RPMI8226 (cell line): Measurements from ENCODE around the gene MIGA2.
"Not testable (repeated sequence)": the region's sequence is repeated elsewhere in the genome, so short reads cannot be mapped to it uniquely, and the experiment has no call there.

ENCODE experiments used
- DNase-seq: peaks from one replicate; pipeline ENCODE4 v3.0.0-alpha.2; 2015

The MIGA2 gene

GRCh38 chr9:129036241-129036922 is at the start of gene MIGA2:
TSS of gene MIGA2 (plus strand) at chr9:129036626. CDS start at chr9:129040595, 3,969 bp downstream.
- peak; percentile 100 for DNase-seq

- DNase-seq = no peak
Measured at GRCh38 chr9:128986671-128987070, 49.8 kb upstream of the MIGA2 start.

- DNase-seq = no peak
Measured at GRCh38 chr9:128987805-128988204, 48.6 kb upstream of the MIGA2 start.

DNA sequence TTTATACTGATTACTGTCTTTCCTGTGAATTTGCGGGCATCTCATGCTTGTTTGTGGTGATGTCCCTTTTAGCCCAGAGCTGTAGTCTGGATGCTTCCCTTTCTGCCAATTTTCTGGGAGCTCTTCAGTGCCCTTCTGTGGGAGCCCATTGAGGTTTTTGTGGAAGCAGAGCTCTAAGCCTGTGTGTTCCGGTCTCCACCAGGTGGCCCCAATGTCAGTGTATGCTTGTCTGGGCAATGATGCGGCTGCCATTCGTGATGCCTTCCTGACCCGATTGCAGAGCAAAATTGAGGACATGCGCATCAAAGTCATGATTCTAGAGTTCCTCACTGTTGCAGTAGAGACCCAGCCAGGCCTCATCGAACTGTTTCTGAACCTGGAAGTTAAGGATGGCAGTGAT is 43.4 kb upstream of the MIGA2 start:
- peak; percentile 37 for DNase-seq

DNA sequence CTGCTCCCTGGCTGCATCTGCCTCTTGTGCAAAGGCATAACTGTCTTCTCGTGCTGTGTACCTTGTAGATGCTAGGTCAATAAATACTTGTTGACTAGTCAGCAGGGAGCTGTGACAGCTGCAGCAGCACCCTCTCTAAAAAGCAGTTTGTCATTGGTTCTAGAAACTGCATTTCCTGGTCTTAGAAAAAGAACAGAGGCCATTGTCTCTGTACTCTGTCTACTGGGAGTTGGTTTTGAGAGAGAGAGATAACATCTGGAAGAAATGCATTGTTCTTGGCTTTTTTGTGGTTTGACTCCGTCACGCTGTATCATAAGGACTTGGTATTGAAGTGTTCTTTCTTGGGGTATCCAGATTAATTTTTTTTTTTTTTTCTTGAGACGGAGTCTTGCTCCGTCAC is 40.6 kb upstream of the MIGA2 start:
- DNase-seq = no peak

DNA sequence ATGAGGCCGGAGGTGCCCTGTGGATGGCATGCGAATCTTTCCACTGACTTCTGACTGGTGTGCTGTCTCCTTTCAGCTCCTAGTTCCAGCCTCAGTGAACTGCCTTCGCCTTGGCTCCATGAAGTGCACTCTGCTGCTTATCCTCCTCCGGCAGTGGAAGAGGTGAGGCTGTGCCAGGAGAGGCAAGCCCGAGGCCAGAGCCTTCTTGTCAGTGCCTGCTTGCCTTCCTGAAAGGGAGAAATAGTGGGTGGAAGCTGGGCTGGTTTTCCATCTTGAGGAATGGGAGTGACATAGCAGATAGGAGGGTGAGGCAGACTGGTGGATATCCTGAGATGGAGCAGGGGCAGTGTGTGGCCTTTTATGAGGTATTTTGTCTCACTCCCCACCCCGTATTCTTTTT is 38.0 kb upstream of the MIGA2 start:
- DNase-seq = no peak

- no peak for DNase-seq
Measured at GRCh38 chr9:128999581-129000206, 36.7 kb upstream of the MIGA2 start.

DNA sequence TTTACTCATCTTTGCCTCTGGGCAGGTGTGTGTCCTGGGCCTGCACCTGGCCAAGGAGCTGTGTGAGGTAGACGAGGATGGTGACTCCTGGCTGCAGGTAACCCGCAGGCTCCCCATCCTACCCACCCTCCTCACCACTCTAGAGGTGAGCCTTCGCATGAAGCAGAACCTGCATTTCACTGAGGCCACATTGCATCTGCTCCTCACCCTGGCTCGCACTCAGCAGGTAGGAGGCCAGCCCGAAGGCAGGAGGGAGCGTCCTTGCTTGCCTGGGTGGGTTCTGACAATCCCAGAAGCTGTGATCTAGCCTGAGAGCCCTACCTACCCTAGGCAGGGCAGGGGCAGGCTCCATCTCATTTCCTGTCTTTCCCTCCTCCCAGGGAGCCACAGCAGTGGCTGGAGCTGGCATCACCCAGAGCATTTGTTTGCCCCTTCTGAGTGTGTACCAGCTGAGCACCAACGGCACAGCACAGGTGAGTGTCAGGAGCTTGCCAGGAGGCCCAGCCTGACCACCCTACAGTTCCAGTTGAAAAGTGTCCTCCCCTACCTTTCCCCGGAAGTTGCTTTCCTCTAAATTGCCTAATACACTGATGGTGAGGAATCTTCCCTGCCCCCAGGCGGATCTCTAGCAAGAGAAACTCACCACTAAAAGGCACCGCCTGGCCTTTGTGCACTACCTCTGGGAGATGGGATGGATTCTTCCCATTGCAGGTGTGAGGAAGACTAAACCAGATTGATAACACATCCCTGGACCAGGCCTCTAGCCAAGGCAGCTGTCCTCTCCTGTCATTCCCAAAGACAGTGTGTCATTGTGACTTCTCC is 34.7 kb upstream of the MIGA2 start:
- DNase-seq = no peak

DNA sequence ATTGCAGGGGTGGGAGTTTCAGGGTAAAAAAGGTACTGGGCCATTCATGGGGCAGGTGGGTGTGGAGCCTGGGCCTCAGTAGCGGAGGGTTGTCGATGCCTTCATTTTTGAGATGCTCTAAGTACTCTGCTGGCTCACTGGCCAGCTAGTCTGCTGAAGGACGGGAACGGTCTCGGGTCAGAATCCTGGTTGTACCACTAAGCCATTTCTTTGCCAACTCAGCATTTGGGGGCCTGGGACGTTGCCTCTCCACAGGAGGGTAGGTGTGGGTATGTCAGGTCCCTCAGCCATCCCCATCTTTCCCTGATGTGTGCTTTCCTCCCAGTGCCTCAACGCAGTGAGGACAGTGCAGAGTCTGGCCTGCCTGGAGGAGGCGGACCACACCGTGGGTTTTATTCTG is 33.4 kb upstream of the MIGA2 start:
- DNase-seq = no peak

DNA sequence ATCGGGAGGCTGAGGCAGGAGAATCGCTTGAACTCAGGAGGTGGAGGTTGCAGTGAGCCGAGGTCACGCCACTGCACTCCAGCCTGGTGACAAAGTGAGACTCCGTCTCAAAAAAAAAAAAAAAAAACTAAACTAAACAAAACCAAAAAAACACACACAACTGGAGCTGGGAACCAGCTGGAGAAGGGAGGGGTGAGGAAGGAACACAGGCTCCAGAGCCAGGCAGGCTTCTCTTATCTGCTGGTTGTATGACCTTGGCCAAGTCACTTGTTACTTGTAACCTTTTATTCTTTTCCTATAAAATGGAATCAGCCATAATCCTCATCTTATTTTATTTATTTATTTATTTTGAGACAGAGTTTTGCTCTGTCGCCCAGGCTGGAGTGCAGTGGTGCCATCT is 32.3 kb upstream of the MIGA2 start:
- not testable (repeated sequence) for DNase-seq

- no peak for DNase-seq
Measured at GRCh38 chr9:129005336-129005997, 31.0 kb upstream of the MIGA2 start.

DNA sequence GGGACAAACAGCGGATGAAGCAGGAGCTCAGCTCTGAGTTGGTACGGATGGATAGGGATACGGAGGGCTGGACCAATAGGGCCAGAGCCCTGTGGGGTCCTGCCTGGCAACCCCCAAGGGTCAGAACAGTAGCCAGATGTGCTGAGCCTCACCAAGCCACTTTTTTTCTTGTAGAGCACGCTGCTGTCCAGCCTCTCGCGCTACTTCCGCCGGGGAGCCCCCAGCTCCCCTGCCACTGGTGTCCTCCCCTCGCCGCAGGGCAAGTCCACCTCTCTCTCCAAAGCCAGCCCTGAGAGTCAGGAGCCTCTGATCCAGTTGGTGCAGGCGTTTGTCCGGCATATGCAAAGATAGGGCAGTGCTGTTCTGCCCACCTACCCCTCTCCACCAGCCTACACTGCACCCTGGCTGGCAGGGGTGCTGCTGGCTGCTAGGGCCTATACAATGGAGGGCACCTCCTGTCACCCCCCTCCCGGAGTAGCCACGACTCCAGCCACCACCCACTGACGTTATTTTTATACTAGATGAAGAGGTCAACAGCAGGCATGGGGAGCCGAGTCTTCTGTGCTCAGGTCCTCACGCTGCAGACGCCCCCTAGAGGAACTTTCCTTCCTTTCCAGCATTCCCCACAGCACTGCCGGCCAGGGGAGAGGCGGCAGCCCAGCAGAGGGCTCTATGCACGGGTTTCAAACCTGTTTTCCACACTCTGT is 29.9 kb upstream of the MIGA2 start:
- DNase-seq = peak; percentile 88

GRCh38 chr9:129007035-129007765 is 29.2 kb upstream of the MIGA2 start:
- no peak for DNase-seq

- DNase-seq = no peak
Measured at GRCh38 chr9:129007766-129008468, 28.5 kb upstream of the MIGA2 start.

GRCh38 chr9:129008469-129008965 is 27.9 kb upstream of the MIGA2 start:
- DNase-seq = no peak

DNA sequence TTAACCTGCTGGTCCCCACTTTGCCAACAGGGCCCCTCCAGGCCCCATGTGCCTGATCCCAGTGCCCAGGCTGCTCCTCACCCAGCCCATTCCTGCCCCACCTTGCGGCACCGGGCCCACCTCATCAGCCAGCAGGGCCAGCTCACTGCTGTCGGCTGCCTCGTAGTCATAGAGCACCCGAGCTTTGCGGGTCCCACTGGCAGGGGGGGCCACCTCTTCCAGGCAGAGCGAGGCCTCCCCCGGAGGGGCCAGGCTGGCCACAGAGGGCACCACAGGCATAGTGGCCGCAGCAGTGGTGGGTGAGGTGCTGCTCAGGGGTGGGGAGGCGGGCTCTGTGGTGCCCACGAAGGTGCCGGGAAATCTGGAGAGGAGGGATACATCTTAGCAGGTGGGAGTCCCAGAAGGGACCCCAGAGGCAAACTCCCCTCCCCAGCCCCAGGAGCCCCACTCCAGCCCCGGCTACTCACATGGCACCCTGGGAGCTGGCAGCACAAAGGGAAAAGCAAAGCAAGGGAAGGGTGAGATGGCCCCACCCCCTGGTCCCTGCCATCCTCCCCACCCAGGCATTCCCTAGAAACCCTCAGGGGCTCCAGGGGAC is 27.3 kb upstream of the MIGA2 start:
- DNase-seq = no peak

GRCh38 chr9:129009584-129010141 is 26.8 kb upstream of the MIGA2 start:
- no peak for DNase-seq

DNA sequence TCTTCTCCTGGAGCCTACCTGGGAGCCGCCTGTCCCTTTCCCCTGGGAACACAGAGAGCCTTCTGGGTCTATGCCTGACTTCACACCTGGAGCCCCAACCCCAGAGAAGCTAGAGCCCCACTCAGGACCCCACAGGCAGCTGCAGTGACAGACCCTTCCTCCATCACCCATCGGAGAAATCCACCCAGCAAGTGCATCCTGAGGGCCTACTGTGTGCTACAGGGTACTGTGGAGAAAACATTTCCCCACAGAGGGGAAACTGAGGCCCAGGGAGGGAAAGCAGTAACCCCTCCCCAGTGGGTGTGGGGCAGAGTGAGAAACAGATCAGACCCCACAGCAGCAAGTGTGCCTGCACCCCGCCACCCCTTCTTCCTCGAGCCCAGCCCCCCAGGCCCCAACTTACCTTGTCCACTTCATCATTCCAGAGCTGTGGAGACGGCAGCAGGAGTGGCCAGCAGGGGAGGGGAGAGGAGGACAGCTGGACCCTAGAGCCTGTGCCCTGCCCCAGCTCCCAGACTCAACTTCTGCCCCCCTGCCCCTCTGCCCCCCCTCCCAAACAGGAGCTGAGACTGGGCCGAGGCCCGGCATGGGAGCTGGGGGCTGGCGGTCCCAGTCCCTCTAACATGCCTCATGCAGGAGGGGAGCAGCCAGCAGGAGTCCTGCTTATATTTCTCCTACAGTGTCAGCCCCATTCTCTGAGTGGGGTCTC is 26.0 kb upstream of the MIGA2 start:
- no peak for DNase-seq

DNA sequence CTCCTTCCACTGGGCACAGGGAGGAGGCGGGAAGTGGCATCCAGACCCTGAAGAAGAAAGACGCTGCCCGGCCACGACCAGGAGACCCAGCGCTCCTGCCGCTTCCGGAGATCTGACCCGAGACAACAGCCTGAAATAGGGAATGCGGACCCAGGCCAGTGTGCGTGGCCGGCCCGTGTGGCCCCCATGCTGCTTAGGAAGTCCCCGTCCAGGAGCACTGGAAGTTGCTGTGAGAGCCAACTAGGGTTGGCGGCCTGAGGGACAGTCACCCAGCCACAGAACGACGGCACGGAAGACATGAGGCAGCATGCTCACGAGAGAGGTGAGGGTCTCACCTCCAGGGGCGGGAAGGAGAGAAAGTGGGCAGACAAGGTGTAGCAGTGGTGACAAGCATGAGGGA is 25.3 kb upstream of the MIGA2 start:
- no peak for DNase-seq

DNA sequence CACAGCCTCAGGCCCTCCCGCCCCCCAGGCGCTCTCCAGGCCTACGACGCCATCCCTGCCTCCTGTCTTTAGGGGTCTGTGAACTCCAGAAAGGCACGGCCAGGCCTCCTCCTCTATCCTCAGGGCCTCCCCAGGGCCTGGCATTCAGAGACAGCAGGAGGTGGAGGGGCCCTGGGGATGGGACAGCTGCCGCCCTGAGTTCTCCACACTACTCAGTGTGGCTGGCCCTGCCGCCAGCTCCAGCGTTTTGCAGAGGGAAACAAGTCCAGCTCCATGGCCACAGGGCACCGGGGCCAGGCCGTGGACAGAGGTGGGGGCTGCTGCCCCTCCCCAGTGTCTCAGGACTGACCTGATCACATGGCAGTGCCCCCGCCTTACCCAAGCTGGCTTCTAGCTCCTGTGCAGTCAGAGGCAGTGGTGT is 24.7 kb upstream of the MIGA2 start:
- DNase-seq = no peak
